HepG2 (cell line): ENCODE measurements around the gene MAP3K3. TPM values are rescaled to one million over a fixed set of nuclear protein-coding genes. Genes with fewer than 3 reads are reported as not detected.

Source experiments
- ATAC-seq: fragments of 200-7000 bp; cut with Tn5 transposase; 3 replicates; pipeline ENCODE4 v1.9.1; 2020; ENCODE audit warnings: mild to moderate bottlenecking, moderate library complexity
- BruUV-seq: library from RNA; stranded (reverse); fragments of 400-500 nt; replicated peaks from 2 replicates; lab custom pipeline; 2021; lab: Mats Ljungman, UMichigan
- CTCF ChIA-PET: fragments of 300-600 bp; formaldehyde crosslinking; extraction: SDS; loops from one replicate; lab custom pipeline; 2021; ENCODE audit warnings: low total read pairs, inconsistent platforms, low intra/inter-chr PET ratio; lab: Yijun Ruan, JAX
- POLR2A ChIA-PET: fragments of 350-600 bp; sonication (Branson Sonifier 250); formaldehyde crosslinking; loops from one replicate; lab custom pipeline; 2020; ENCODE audit warnings: antibody characterized with exemption, inconsistent platforms; lab: Yijun Ruan, JAX
- DNase-seq: peaks from one replicate; pipeline ENCODE4 v3.0.0-alpha.2; 2015; ENCODE audit warnings: low spot score
- FAIRE-seq: peaks from 3 replicates; lab custom pipeline; 2011; peaks lifted over from hg19 to GRCh38; lab: Jason Lieb, UNC
- H2AFZ ChIP-seq: one replicate; pipeline ENCODE4 v1.6.1; 2011; ENCODE audit warnings: low read length, inconsistent platforms
- H3K27ac ChIP-seq: fragments of 300-600 bp; 3 replicates; pipeline ENCODE4 v1.8.0; 2011; ENCODE audit warnings: mixed run types, mild to moderate bottlenecking, mixed read lengths, low read length, inconsistent platforms; ENCODE audit not compliant: insufficient read depth; ENCODE audit errors: extremely low read length
- H3K27me3 ChIP-seq, 2 experiments: fragments of 200-600 bp in 1 of 2; 2 replicates in 1 of 2; 3 replicates in 1 of 2; pipeline versions ENCODE4 v1.6.0 to v1.8.0; 2011; ENCODE audit warnings: low read length in 2 of 2, mild to moderate bottlenecking in 2 of 2, moderate library complexity in 2 of 2, inconsistent platforms in 1 of 2; ENCODE audit not compliant: insufficient read depth in 2 of 2, control insufficient read depth in 1 of 2
- H3K36me3 ChIP-seq, 2 experiments: fragments of 200-600 bp in 1 of 2; replicated peaks in 1 of 2; 2 replicates in 1 of 2; 3 replicates in 1 of 2; pipeline versions ENCODE4 v1.5.1 to v1.8.0; 2011; ENCODE audit warnings: low read length in 2 of 2, inconsistent platforms in 1 of 2; ENCODE audit not compliant: insufficient read depth in 2 of 2, control insufficient read depth in 1 of 2
- H3K4me1 ChIP-seq: 2 replicates; pipeline ENCODE4 v1.5.1; 2012; ENCODE audit warnings: low read length, inconsistent platforms; ENCODE audit not compliant: insufficient read depth
- H3K4me2 ChIP-seq: 2 replicates; pipeline ENCODE4 v1.6.0; 2011; ENCODE audit warnings: low read depth, low read length, inconsistent platforms
- H3K4me3 ChIP-seq, 3 experiments: fragments of 200-600 bp in 1 of 3; sonication (generic), shearing (Covaris generic) in 1 of 3; replicated peaks in 1 of 3; 2 replicates each; pipeline ENCODE4 v1.5.1; 2011 to 2016; ENCODE audit warnings: low read length in 3 of 3, inconsistent platforms in 2 of 3, low read depth in 2 of 3, mild to moderate bottlenecking in 2 of 3, control low read depth in 1 of 3, mixed read lengths in 1 of 3; ENCODE audit not compliant: insufficient read depth in 1 of 3
- H3K79me2 ChIP-seq: one replicate; pipeline ENCODE4 v1.6.1; 2011; ENCODE audit warnings: low read length, inconsistent platforms; ENCODE audit not compliant: insufficient read depth
- H3K9ac ChIP-seq: 2 replicates; pipeline ENCODE4 v1.6.0; 2011; ENCODE audit warnings: mild to moderate bottlenecking, low read depth, low read length, inconsistent platforms; ENCODE audit not compliant: insufficient read depth
- H3K9me3 ChIP-seq: 2 replicates; pipeline ENCODE4 v1.5.1; 2012; ENCODE audit warnings: mild to moderate bottlenecking, low read length
- H4K20me1 ChIP-seq: 2 replicates; pipeline ENCODE4 v1.6.0; 2011; ENCODE audit warnings: inconsistent platforms, mild to moderate bottlenecking, low read length, moderate library complexity; ENCODE audit not compliant: insufficient read depth
- ARNT ChIP-seq: fragments of 450-650 bp; IDR thresholded peaks from 2 replicates; pipeline ENCODE4 v1.6.1; 2017
- GATAD2A ChIP-seq: IDR thresholded peaks from 2 replicates; pipeline ENCODE4 v1.6.1; 2016
- KAT2B ChIP-seq: fragments of 150-350 bp; IDR thresholded peaks from 2 replicates; pipeline ENCODE4 v1.6.1; 2014; ENCODE audit warnings: low read depth, low read length, borderline replicate concordance
- PITX1 ChIP-seq: sonication (generic); formaldehyde crosslinking; IDR thresholded peaks from 2 replicates; pipeline ENCODE4 v1.5.1; 2020; ENCODE audit warnings: mild to moderate bottlenecking, missing genetic modification reagents
- SNAI1 ChIP-seq: sonication (generic); formaldehyde crosslinking; IDR thresholded peaks from 2 replicates; pipeline ENCODE4 v1.5.0; 2020; ENCODE audit warnings: mild to moderate bottlenecking, missing genetic modification reagents, borderline replicate concordance
- TCF12 ChIP-seq, 2 experiments: fragments of 450-650 bp in 1 of 2; sonication (generic) in 1 of 2; formaldehyde crosslinking in 1 of 2; IDR thresholded peaks; 2 replicates each; pipeline versions ENCODE4 v1.6.1 to v1.8.0; 2017 to 2022; ENCODE audit warnings: antibody characterized with exemption in 1 of 2, mild to moderate bottlenecking in 1 of 2, missing genetic modification reagents in 1 of 2, moderate library complexity in 1 of 2
- ZMYM4 ChIP-seq: sonication (generic); formaldehyde crosslinking; IDR thresholded peaks from 2 replicates; pipeline ENCODE4 v1.8.1; 2023; ENCODE audit warnings: mild to moderate bottlenecking, missing genetic modification reagents
- ZNF644 ChIP-seq: IDR thresholded peaks from 2 replicates; pipeline ENCODE4 v1.6.1; 2016; ENCODE audit warnings: low read depth
- ZNF773 ChIP-seq: sonication (generic); formaldehyde crosslinking; IDR thresholded peaks from 2 replicates; pipeline ENCODE4 v1.4.0; 2020; ENCODE audit warnings: missing genetic modification reagents, borderline replicate concordance
- ZNF780A ChIP-seq: sonication (generic); formaldehyde crosslinking; IDR thresholded peaks from 2 replicates; pipeline ENCODE4 v1.8.0; 2022; ENCODE audit warnings: mild to moderate bottlenecking, missing genetic modification reagents, moderate library complexity
- ZSCAN9 ChIP-seq: IDR thresholded peaks from 2 replicates; pipeline ENCODE4 v1.6.1; 2016; ENCODE audit warnings: borderline replicate concordance
- WGBS: methylation state at CpG from one replicate; pipeline ENCODE4 v1.1.6; 2017; ENCODE audit warnings: low lambda C conversion rate; 5-methylcytosine and 5-hydroxymethylcytosine counted together
- in situ Hi-C: cut with HindIII; loops from 2 replicates; pipeline ENCODE4 v1.10.0; 2017; ENCODE audit warnings: low pct_unique_long_range_greater_than_20kb; ENCODE audit not compliant: extremely low pct_ligation_motif_present
- intact Hi-C: fragments of 100-400 bp; cut with micrococcal nuclease; formaldehyde crosslinking; loops from one replicate; pipeline ENCODE4 v1.10.0; 2022; ENCODE audit not compliant: unreplicated experiment
- polyA plus RNA-seq, 8 experiments: library from polyadenylated mRNA; depleted of rRNA in 3 of 8; stranded (reverse) in 7 of 8; unstranded in 1 of 8; fragments of >200 nt; fragmentation: Illumina TruSeq in 4 of 8; extraction: Trizol in 4 of 8; gene quantifications; 2 replicates each; pipeline versions ENCODE4 v1.2.1 to v1.2.3, GENCODE V29; 2011 to 2016; ENCODE audit warnings: low read depth in 4 of 8, missing spikeins in 1 of 8, mixed read lengths in 1 of 8; ENCODE audit not compliant: insufficient read depth in 1 of 8
- total RNA-seq, 5 experiments: library from RNA; depleted of rRNA; stranded (reverse); fragments of >200 nt; fragmentation: Illumina TruSeq; extraction: Trizol; gene quantifications; 2 replicates each; pipeline ENCODE4 v1.2.3, GENCODE V29; 2016; ENCODE audit warnings: low read depth in 1 of 5
- TF ChIP-seq, protein P1 (sequence below): sonication (generic); formaldehyde crosslinking; IDR thresholded peaks from 2 replicates; pipeline ENCODE4 v1.9.0; 2022; ENCODE audit warnings: missing genetic modification reagents, mild to moderate bottlenecking, borderline replicate concordance
- TF ChIP-seq, protein P2 (sequence below): sonication (generic); formaldehyde crosslinking; IDR thresholded peaks from 2 replicates; pipeline ENCODE4 v1.4.0; 2020; ENCODE audit warnings: missing genetic modification reagents

Gene MAP3K3
- total and polyA plus RNA-seq, 2 of the 13 experiments (the other 11 are each of a cell fraction or from before 2014, with no cell fraction given), result 17.7 to 21.8 TPM

DNA sequence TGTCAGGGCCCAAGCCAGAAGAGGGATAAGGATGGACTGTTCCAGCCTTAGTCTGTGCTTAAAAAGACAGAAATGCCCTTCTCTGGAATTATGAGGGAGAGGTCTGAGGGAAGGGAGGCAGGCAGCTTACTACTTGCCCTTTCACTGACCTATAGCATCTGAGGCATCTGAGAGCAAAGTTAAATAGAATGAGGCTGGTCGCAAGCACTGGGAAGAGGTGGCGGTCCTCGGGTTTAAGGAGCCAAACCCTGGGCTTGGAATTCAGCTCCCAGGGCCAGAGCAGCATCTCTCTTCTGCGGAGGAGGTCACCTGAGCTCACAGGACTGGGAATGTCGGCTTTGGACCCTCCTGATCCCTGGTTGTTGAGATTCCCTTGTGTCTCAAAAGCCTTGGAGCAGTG lies 80.8 kb downstream of the MAP3K3 start:
- Histone ChIP-seq H3K4me2 (no peak overlapping the region), H3K36me3 (peaks cover 1 to 4% of the 10 kb centered on the region in 2 experiments; a peak in 2 of 5 replicates), H3K9me3 (no peaks in the 10 kb centered on the region), H3K79me2 (no peaks in the 10 kb centered on the region), H3K4me3 (no peak overlapping the region), H3K27ac (no peak overlapping the region), H2AFZ (no peak overlapping the region), H3K27me3 (no peaks in the 10 kb centered on the region), H3K9ac (no peak overlapping the region), H4K20me1 (no peaks in the 10 kb centered on the region), H3K4me1 (peaks cover 12% of the 10 kb centered on the region)
- intact Hi-C loops (no loop called here), in situ Hi-C loops (no loop called here)
- FAIRE-seq (no peak), ATAC-seq (no peak), DNase-seq (no peak)
- CTCF ChIA-PET, result no interaction called here
- WGBS, result 88% methylated on average over 5 of the region's 5 CpGs
- POLR2A ChIA-PET, result no interaction called here
- BruUV-seq, result no TSS peak
- TF ChIP-seq ZNF773 (CRISPR knock-in tag) (no peak), ZSCAN9 (no peak), ZMYM4 (CRISPR knock-in tag) (no peak), KAT2B (no peak), TCF12 (IDR thresholded peaks at IDR 0.05) (no peak), TCF12 (CRISPR knock-in tag; IDR thresholded peaks at IDR 0.05) (no peak), ZNF644 (CRISPR knock-in tag) (no peak), SNAI1 (CRISPR knock-in tag) (no peak), ZNF780A (CRISPR knock-in tag) (no peak), PITX1 (no peak), GATAD2A (CRISPR knock-in tag) (no peak), ARNT (no peak)
- TF ChIP-seq, protein P1, sequence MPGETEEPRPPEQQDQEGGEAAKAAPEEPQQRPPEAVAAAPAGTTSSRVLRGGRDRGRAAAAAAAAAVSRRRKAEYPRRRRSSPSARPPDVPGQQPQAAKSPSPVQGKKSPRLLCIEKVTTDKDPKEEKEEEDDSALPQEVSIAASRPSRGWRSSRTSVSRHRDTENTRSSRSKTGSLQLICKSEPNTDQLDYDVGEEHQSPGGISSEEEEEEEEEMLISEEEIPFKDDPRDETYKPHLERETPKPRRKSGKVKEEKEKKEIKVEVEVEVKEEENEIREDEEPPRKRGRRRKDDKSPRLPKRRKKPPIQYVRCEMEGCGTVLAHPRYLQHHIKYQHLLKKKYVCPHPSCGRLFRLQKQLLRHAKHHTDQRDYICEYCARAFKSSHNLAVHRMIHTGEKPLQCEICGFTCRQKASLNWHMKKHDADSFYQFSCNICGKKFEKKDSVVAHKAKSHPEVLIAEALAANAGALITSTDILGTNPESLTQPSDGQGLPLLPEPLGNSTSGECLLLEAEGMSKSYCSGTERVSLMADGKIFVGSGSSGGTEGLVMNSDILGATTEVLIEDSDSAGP (CRISPR knock-in tag), result no peak
- TF ChIP-seq, protein P2, sequence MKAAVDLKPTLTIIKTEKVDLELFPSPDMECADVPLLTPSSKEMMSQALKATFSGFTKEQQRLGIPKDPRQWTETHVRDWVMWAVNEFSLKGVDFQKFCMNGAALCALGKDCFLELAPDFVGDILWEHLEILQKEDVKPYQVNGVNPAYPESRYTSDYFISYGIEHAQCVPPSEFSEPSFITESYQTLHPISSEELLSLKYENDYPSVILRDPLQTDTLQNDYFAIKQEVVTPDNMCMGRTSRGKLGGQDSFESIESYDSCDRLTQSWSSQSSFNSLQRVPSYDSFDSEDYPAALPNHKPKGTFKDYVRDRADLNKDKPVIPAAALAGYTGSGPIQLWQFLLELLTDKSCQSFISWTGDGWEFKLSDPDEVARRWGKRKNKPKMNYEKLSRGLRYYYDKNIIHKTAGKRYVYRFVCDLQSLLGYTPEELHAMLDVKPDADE, result no peak
